HL-60/S4 treated with retinoic acid at 250 ng/mL for 4 days and 3 days (cell line): ENCODE results near the gene MAPK7.

ENCODE experiments used
- in situ Hi-C: fragments of 300-500 bp; cut with MboI; formaldehyde crosslinking; loops from 2 replicates; pipeline ENCODE4 v1.7.0; 2022; ENCODE audit warnings: low sequenced_read_pairs

Gene MAPK7

DNA sequence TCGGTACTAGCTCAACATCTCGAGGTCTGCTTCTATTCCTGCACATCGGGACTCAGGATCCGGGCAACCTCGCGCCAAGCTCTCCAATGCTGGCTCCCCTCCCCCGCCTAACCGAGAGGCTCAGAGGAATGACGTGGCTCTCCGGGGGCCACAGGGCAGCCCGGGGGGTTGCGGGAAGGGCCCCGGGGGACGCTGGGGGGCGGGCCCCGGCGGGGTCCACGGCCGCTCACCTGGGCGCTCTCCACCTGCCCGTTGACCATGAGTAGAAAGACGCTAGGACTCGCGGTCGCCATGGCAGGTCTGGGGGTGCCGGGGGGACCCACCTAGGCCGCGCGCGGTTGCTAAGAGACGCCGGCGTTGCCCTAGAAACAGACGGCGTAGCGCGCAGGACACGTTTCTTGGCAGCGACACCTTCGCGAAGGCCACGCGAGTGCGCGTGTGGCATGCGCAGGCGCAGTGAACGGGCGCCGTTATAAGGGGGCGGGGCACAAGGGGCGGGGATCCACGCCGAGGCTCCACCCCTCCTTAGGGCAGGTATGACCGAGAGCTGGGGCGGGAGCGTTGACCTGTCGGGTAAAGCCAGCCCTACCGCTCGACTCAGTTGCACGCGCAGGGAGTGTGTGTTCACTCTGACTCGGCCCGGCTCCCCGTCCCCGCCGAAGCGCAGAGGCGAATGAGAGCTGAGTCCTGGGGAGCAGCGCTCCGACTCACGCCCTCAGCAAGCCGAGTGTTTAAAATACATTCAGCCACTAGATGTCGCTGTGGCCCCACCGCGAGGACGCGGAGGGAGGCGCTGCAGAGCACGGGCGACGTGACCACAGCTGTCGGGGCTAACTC lies 15.8 kb upstream of the MAPK7 start, which contains the start of gene B9D1:
B9D1 (minus strand) TSS at position 447 of the 837 bp plus-strand sequence; CDS start at position 293, 154 bp downstream.
- in situ Hi-C loops = loop anchor here (25.0 kb wide), 1 partner anchor 400 kb away; no protein-coding TSS in a partner anchor

DNA sequence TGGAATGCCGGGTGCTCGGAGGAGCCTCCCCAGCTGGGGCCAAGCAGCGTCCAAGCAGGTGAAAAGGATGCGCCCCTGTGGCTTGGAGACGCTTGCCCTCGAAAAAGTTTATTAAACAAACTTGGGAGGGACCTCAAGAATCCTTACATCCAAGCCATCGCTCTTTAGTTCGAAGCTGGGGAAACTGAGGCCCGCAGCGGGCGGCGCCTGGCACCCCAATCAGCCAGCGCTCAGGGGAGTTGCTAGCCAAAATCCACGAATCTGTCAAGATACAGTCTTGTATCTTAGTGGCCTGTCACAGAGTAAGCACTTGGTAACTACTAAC lies 15.2 kb upstream of the MAPK7 start:
- in situ Hi-C loops = loop anchor here (25.0 kb wide), 1 partner anchor 399 kb away; no protein-coding TSS in a partner anchor

DNA sequence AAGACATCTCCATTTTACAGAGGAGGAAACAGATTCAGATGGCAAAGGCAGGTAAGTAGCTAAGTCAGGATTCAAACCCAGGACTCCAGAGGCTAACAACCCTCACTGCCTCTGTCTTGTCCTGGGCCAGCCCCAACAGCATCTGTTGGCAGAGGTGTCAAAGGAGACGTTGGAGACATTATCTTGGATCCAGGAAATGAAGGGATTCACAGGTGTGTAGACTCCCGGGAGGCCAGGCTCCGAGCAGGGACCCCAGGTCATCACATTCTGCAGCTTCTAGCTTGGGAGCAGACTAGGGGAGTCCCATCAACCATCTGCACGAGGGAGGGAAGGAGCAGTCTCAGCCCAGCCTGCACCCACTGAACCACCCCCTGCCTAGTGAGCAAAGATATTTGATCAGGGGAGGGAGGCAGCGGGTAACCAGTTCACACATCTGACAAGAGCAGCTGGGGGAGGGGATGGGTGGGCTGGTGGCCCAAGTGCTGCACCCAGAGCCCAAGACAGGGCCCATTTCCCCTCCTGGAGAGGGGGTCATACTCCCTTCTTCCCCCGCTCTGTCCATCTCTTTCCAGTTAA lies 14.8 kb upstream of the MAPK7 start:
- in situ Hi-C loops = loop anchor here (25.0 kb wide), 1 partner anchor 399 kb away; no protein-coding TSS in a partner anchor

DNA sequence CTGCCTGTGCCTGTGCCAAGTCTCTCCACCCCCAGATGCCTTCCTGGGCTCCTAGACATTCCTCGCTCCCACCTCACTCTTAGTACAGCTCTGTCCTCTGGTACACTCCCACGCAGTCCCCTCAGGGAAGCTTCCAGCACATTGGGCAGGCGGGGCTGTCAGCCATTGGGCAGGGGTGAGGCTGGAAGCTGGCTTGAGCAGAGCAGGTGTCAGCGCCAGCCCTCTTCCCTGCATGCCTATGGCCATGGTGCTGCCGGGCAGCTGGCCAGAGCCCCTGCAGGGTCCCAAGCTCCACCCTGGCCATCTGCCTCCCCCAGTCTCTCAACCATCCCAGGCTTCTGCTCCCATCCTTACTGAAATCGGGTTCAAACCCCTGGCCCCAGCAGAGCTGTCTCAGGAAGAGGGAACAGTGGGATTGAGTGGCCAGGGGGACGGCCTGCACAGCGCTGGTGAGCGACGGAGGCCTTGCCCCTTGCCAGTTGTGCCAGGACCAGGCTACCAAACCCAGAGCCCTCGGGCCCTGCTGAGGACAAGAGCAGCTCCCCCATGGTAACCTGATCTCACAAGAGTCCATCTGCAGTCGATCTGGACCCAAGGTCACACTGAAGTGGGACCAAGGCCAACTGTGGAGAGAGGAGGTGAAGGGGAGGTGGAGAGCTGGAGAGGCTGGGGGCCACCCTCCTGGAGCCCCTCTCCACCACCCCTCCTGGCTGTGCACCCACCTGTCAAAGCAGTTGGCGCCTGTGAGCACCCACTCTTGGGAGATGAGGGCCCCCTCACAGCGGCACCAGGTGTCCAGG lies 13.4 kb upstream of the MAPK7 start:
- in situ Hi-C loops = loop anchor here (5.0 to 25.0 kb wide), 2 partner anchors 82 to 397 kb away; no protein-coding TSS in a partner anchor

DNA sequence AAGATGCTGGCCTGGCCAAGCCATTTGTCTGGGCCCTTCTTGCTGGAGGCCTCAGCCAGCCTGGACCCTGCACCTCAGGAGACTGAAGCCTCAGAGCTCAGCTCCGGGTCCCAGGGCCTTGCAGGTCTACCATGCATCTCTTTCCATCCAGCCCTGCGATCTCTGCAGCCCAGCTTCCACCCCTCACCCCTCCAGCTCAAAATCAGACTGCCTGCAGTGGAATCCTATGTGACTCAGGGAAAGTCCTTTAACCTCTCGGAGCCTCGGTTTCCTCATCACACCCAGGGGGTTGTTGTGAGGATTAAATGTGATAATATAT lies 12.8 kb upstream of the MAPK7 start:
- in situ Hi-C loops = loop anchor here (5.0 to 25.0 kb wide), 2 partner anchors 82 to 397 kb away; no protein-coding TSS in a partner anchor

DNA sequence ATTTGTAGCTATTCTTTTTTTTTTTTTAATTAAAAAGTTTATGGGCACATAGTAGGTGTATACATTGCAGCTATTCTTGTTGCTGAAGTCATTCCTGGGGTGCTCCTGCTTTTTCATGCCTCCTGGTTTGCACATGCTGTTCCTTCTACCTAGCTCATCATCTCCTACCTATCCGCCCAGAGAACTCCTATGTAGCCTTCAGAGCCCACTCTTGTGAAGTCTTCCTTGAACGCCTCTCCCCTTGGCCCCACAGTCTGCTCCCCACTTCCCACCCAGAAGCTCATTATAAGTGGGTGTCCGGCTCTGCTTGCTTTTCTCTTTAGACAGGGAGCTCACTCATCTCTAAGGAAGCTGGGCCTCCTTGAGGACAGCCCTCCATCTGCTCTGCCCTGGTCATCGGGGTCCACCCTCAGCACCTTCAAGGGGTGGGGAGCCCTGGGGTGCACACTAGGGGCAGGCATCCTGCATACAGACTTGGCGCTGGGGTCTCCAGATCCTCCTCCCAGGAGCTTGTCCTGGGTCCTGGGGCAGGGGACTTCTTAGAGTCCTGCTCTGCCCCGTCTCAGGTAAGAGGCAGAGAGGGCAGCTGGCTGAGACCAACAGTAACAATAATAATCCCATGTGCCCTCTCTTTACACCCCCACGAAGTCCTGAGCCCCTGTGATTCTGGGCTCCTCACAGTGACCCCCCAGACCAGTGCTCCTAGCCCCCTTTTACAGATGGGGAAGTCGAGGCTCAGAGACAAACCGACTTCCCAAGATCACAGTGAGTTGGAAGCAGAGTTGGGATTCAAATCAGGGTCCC lies 12.3 kb upstream of the MAPK7 start:
- in situ Hi-C loops = loop anchor here (5.0 to 25.0 kb wide), 2 partner anchors 81 to 396 kb away; no protein-coding TSS in a partner anchor

DNA sequence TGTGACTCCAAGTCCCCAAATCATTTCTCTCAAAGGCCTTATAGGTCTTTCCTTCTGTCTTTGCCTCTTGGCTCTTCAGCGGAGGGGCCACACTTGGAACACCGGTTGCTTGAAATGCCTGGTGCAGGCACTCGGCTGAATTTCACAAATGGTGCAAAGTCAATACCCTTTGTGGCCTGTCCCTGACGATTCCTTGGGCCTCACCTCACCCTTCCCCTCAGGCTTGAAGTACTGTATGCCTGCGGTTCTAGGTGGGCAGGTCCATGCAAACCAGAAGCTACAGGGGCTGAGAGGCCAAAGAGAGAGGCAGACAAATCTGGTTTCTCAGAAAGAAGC lies 11.7 kb upstream of the MAPK7 start:
- in situ Hi-C loops = loop anchor here (5.0 to 25.0 kb wide), 2 partner anchors 81 to 396 kb away; no protein-coding TSS in a partner anchor

DNA sequence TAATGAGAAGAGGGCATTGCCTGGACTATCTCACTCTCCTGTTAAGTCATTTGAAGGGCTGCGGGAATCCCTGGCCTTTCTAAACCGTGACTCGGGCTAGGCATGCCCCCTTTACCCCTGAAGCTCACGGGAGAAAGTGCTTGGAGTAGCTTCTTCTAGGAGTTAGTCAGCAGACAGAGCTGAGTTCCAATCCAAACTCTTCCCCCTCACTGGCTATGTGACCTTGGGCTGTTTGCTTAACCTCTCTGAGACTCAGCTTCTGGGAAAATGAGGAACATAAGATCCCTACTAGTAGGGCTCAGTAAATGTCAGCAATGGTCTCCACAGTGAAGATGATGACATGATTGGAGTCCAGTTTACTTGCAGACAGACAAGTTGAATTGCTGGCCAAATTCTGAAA lies 10.1 kb upstream of the MAPK7 start:
- in situ Hi-C loops = loop anchor here (5.0 to 25.0 kb wide), 2 partner anchors 79 to 394 kb away; no protein-coding TSS in a partner anchor

DNA sequence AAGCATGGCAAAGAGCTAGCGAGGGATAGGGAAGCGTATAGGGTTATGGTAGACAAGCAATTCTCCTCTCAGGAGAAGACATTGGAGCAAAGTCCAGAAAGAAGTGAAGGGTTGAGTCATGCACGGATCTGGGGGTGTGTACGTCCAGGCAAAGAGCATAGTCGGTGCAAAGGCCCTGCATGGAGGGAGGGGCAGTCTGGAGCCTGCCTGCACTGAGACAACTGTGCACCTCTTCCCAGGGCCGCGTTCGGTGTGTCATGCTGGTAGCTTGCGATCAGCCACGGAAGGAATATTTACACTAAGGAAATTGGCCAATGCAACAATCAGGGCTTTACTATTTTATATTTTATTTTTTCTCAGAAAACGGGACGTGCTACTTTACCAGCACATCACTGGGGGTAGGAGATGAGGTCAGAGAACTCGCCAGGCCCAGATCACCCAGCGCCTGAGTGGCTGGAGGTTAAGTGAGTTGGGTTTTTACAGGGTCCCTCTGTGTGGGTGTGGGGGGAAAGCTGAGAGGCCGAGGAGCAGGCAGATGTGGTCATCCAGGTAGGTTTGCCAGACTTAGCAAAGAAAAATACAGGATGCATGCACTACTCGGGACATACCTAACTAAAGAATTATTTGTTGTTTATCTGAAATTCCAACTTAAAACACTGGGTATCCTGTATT lies 9.1 kb upstream of the MAPK7 start:
- in situ Hi-C loops = loop anchor here (5.0 to 25.0 kb wide), 2 partner anchors 78 to 393 kb away; no protein-coding TSS in a partner anchor

DNA sequence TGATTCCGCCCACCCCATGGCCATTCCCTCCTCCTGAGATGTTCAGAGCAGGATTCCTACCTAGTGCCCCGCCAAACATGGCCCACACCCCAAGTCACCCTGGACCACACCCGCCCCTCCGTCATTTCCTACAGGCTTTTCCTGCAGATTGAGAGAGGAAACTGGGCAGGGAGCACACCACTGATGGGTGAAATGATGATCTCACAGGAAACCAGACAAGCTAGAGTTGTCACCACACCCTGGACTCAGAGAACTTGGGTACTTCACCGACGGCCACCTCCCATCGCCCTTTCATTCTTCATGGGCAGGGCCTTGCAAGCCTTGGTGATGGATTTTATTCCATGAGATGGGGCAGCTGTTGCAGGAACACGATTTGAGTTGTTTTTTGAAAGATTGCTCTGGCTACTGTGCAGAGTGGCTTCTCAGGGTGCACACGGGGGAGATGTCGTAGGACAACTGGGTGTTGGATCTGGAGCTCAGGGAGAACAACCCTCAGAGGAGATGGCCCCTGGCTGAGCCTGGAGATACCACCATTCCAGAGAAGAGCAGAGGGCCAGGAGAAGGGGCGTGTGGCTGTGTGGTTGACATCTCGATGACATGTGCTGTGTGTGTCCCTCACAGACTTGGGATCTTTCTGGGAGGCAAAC lies 8.3 kb upstream of the MAPK7 start:
- in situ Hi-C loops = loop anchor here (5.0 to 25.0 kb wide), 2 partner anchors 77 to 392 kb away; no protein-coding TSS in a partner anchor

DNA sequence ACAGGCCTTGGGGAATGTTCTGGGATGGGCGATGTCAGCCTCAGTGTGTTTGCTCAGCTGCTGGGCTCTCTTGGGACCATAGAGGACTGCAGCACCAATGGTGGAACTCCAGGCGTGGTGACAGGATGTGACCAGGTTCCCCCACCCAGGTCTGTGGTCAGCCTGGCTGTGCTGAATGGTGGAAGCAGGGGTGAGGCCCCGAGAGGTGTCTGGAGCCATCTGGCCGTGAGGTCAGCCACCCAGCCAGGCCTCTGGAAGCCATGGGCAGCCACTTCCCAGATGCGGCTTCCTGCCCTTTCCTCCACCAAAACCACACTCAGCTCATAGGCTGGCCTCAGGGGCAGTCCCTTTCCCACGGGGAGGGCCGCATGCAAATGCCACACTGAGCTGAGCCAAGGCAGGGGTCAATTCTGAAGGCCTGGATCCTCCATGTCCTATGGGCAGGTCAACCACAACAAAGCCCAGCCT lies 7.8 kb upstream of the MAPK7 start:
- in situ Hi-C loops = loop anchor here (25.0 kb wide), 1 partner anchor 392 kb away; no protein-coding TSS in a partner anchor

DNA sequence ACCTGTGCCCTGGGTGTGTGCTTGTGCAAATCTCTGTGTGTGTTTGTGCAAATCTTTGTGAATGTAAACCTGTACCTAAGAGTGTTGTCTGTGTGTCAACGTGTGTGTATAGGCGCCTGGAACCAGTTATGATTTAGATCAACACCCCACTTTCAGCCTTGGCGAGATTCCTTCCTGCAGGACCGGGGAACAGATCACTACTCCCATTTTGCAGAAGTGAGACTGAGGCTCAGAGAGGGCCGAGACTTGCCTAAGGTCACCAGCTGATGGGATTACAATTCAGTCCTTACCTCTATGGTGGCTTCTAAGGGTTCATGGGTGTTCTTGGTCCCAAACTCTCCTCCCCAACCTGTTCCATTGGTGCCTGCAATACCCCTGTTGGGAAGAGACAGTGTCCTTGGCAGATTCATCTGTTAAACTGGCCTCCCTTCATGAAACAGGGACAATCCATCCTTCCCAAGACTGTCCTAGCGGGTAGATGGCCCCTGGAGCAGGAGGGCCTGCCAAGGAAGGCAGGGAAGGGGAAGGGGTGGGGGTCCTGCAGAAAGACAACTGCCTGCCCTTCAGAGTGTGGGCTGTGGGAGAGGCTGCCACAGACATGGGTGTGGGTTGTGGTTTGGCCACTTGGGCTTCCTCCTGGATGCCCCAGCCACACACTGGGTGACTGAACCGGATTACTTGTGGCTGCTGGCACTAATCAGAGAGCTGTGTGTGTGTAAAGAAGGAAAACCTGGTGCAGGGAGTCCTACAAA lies 6.9 kb upstream of the MAPK7 start:
- in situ Hi-C loops = loop anchor here (25.0 kb wide), 1 partner anchor 391 kb away; no protein-coding TSS in a partner anchor

DNA sequence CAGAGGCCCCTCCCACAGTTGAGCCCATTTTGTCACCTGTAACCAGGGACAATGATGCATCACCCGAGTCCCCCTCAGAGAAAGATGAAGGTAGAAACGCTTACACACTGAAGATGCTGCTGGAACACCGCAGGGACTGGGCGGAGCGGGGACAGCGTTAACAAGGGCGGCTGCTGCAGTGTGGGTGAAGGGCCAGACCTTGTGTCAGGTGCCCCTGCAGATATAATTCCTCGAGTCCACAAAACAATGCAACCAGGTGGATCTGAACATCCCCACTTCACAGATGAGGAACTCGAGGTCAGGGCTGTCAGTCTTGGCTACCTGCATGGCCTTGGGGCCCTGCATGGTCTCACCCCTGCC lies 6.3 kb upstream of the MAPK7 start:
- in situ Hi-C loops = loop anchor here (25.0 kb wide), 1 partner anchor 390 kb away; no protein-coding TSS in a partner anchor

DNA sequence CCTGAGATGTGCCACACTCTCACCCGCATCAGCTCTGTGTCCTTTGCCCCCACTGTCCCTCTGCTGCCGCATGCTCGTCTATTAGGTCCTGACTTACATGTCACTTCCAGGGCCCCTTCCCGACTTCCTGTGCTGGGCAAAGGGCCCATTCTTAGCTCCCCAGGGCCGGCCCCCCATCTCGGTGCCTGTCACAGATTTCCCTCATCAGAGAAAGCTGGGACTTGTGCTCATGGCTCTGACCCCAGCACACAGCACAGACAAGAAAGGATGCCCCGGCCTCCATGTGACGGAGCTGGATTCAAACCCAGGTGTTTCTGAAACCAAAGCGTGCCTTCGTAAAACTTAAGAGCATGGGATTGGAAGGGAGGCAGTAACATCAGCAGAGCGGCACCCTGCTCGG lies 5.9 kb upstream of the MAPK7 start:
- in situ Hi-C loops = loop anchor here (25.0 kb wide), 1 partner anchor 390 kb away; no protein-coding TSS in a partner anchor

DNA sequence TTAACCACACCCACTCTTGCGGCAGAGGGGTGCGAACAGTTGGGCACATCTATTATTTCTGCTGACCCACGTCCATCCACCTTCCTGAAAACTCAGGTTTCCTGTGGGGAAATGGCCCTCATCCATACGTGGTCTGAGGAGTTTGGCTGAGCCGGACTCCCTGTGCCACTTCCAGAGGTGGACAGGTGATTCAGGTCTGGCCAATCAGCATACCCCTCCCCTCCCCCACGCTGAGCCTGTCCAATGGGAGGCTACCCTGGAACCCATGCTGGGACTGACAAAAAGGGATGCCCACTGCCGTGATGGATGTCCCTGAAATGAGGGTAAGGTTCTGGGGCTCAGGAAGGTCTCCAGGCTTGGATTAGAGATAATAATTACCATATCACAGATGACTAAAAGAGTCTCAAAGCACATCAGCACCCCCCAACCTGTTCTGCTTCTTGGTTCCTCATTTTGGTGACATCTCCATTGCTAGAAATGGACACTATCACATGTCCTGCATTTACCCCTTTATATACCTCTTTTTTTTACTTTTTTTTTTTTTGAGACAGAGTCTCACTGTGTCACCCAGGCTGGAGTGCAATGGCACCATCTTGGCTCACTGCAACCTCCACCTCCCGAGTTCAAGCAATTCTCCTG lies 5.3 kb upstream of the MAPK7 start:
- in situ Hi-C loops = loop anchor here (25.0 kb wide), 1 partner anchor 389 kb away; no protein-coding TSS in a partner anchor

DNA sequence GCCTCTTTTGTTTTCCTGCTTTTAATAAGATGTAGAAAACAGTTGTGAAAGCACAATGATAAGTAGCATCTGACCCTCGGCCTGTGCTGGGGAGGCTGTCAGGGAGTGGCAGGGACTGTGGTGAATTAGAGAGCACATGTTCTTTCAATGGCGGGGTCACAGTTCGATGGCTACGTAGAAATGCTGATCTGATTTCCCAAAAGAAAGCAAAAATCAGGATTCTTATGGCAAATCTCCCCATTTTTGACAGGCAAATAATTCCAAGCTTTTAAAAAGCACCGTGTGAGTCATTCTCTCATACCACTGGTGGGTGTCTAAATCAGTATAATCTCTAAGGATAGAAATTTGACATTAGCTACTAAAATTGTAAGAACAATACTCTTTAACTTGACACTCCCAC lies 4.2 kb upstream of the MAPK7 start:
- in situ Hi-C loops = loop anchor here (25.0 kb wide), 1 partner anchor 388 kb away; no protein-coding TSS in a partner anchor

DNA sequence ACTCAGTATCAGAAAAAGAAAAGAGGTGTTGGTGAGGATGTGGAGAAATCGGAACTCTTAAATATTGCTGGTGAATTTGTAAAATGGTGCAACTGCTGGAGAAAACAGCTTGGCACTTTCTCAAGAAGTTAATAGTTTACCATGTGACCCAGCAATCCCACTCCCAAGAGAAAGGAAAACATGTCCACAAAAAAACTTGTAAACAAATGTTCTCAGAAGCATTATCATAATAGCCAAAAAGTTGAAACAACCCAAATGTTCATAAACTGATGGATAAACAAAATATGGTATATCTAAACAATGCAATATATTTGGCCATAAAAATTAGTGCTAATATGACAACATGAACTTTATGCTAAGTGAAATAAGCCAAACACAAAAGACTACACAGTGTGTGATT lies 2.6 kb upstream of the MAPK7 start:
- in situ Hi-C loops = no loop called here

DNA sequence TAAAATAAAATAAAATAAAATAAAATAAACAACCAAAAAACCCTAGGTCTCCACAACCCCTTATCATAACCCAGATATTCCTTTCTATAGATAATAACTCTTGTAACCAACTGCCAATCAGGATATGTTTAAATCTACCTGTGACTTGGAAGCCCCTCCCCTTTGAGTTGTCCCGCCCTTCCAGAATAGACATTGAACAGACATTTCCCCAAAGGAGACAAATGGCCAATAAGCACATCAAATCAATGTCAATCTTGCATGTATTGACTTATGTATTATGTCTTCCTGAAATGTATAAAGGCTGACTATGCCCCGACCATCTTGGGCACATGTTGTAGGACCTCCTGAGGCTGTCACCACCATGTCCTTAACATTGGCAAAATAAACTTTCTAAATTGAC lies 1.5 kb upstream of the MAPK7 start:
- in situ Hi-C loops = no loop called here
